ENCODE results near the gene MEGF11.

DNA sequence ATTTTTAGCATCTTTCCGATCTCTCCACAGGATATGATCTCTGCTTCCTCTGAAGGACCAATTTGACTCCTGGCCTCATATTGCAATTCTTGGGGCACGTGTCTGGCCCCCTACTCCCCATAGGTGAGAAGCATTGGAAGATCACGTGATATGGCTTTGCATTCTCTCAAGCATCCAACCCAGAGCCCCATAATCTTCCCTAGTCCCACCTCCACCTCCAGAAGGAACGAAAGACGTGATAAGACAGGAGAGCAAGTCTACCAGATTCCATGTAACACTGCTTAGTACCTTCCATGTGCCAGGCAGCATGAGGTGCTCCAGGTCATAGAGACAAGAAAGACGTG, 176.3 kb downstream of the MEGF11 start:
- TF ChIP-seq POLR2A (IDR thresholded peaks at IDR 0.05) = no peak
- no peak for TF ChIP-seq CTCF (IDR thresholded peaks at IDR 0.05)
